ENCODE results near the gene C12orf57. TPM values are rescaled to one million over a fixed set of nuclear protein-coding genes. Genes with fewer than 3 reads are reported as not detected.

Gene C12orf57
- polyA plus RNA-seq, 2 of the 4 experiments (the other 2 are of a cell fraction), result 261 to 466 TPM

GRCh38 chr12:6944381-6945186 is 762 bp downstream of the C12orf57 start (continued):
- TF ChIP-seq, protein P1, sequence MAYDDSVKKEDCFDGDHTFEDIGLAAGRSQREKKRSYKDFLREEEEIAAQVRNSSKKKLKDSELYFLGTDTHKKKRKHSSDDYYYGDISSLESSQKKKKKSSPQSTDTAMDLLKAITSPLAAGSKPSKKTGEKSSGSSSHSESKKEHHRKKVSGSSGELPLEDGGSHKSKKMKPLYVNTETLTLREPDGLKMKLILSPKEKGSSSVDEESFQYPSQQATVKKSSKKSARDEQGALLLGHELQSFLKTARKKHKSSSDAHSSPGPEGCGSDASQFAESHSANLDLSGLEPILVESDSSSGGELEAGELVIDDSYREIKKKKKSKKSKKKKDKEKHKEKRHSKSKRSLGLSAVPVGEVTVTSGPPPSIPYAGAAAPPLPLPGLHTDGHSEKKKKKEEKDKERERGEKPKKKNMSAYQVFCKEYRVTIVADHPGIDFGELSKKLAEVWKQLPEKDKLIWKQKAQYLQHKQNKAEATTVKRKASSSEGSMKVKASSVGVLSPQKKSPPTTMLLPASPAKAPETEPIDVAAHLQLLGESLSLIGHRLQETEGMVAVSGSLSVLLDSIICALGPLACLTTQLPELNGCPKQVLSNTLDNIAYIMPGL (CRISPR knock-in tag; IDR thresholded peaks at IDR 0.05; ENCODE audit: borderline replicate concordance), result no peak
- no peak for TF ChIP-seq ZSCAN20 (CRISPR knock-in tag; IDR thresholded peaks at IDR 0.05)
- TF ChIP-seq KDM5A (IDR thresholded peaks at IDR 0.05), result peak; percentile 50; the same call in 1 of the 2 replicates
- TF ChIP-seq NFE2L2 (conservative IDR thresholded peaks at IDR 0.05; ENCODE audit: low read length), result no peak
- no peak for TF ChIP-seq FOSL2 (IDR thresholded peaks at IDR 0.05)
- TF ChIP-seq FOSL2 (CRISPR knock-in tag; IDR thresholded peaks at IDR 0.05), result peak; percentile 46
- no peak for TF ChIP-seq CBX2 (IDR thresholded peaks at IDR 0.05; ENCODE audit: borderline replicate concordance, low read depth)
- peak; percentile 85 for TF ChIP-seq CTCF (IDR thresholded peaks at IDR 0.05)
- TF ChIP-seq RAD21 (conservative IDR thresholded peaks at IDR 0.05 in 1 of 2, IDR thresholded peaks at IDR 0.05 in 1 of 2), result peak; percentile 87
- TF ChIP-seq CEBPB (IDR thresholded peaks at IDR 0.05), result no peak
- no peak for TF ChIP-seq KDM1A (IDR thresholded peaks at IDR 0.05; ENCODE audit: low read depth)
- no peak for TF ChIP-seq SREBF2 (IDR thresholded peaks at IDR 0.05)
- TF ChIP-seq BCL3 (IDR thresholded peaks at IDR 0.05), result no peak
- no peak for TF ChIP-seq ZC3H11A (IDR thresholded peaks at IDR 0.05)

DNA sequence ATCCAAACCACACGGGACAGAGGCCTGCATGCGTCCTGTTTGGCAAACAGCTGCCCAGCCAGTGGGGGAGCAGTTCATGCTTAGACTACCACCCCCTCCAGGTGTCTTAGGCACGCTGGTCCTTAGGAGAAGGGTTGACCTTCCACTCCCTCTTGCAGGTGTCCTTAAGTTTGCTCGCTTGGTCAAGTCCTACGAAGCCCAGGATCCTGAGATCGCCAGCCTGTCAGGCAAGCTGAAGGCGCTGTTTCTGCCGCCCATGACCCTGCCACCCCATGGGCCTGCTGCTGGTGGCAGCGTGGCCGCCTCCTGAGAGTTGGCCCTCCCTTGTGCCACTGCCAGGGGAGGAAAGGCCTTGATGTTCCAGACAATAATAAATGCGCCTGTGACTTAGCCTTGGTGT is 1.8 kb downstream of the C12orf57 start:
- Histone ChIP-seq H3K4me2 (peak overlapping the region; percentile 88), H3K4me3 (peak overlapping the region; percentile 59; the same call in 2 of the 3 replicates), H3K27ac (peak overlapping the region; percentile 80 to 90), H3K4me1 (peaks cover 36% of the 10 kb centered on the region), H3K9me3 (no peaks in the 10 kb centered on the region)
- 81% methylated on average over 11 of the region's 11 CpGs for WGBS (ENCODE audit: missing lambda C conversion rate)
- POLR2A ChIA-PET, result interaction anchor here (0.9 to 6.1 kb wide), 13 partner anchors 10 to 199 kb away, joined by 3 to 174 read pairs (median 10); partner anchors contain the start of genes C1RL, CDCA3, SPSB2 and TPI1
- FAIRE-seq, result no peak
- TF ChIP-seq KDM5A (IDR thresholded peaks at IDR 0.05), result no peak
- no peak for DNase-seq (ENCODE audit: low read depth in 1 of 2, low spot score in 1 of 2)
- ATAC-seq, result no peak
- CTCF ChIA-PET, result interaction anchor here (0.8 to 22.6 kb wide), 23 partner anchors 9 to 692 kb away, joined by 3 to 370 read pairs (median 5); partner anchors contain the start of genes ATN1, C1R, C1RL and C1S

- H3K4me3 ChIP-seq, result peak overlapping the region; percentile 59
- peak overlapping the region; percentile 80 to 90 for H3K27ac ChIP-seq
- ChIA-PET POLR2A (interaction anchor here (0.9 to 6.1 kb wide), 10 partner anchors 10 to 181 kb away, joined by 3 to 174 read pairs (median 4); partner anchors contain the start of genes CDCA3, LPCAT3, SPSB2 and TPI1), CTCF (interaction anchor here (0.8 to 22.6 kb wide), 18 partner anchors 9 to 242 kb away, joined by 3 to 370 read pairs (median 6); partner anchors contain the start of genes ATN1, C1R, C1RL and C1S)
- H3K9me3 ChIP-seq, result no peaks in the 10 kb centered on the region
- DNase-seq (ENCODE audit: low read depth in 1 of 2, low spot score in 1 of 2) (peak; percentile 93 to 96), FAIRE-seq (no peak), ATAC-seq (peak; percentile 54 to 78)
- WGBS (ENCODE audit: missing lambda C conversion rate), result 2% methylated on average over 17 of the region's 32 CpGs
- H3K4me2 ChIP-seq, result peak overlapping the region; percentile 88
- peaks cover 36% of the 10 kb centered on the region for H3K4me1 ChIP-seq
- TF ChIP-seq, protein P2, sequence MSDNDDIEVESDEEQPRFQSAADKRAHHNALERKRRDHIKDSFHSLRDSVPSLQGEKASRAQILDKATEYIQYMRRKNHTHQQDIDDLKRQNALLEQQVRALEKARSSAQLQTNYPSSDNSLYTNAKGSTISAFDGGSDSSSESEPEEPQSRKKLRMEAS (IDR thresholded peaks at IDR 0.05), result peak; percentile 72
- TF ChIP-seq POLR2AphosphoS2 (conservative IDR thresholded peaks at IDR 0.05; ENCODE audit: low read length) (peak; percentile 74; the same call in 1 of the 2 replicates), PHF8 (IDR thresholded peaks at IDR 0.05; ENCODE audit: borderline replicate concordance, low read depth) (peak; percentile 47; the same call in 1 of the 2 replicates), TFCP2L1 (CRISPR knock-in tag; IDR thresholded peaks at IDR 0.05) (peak; percentile 63; the same call in 1 of the 2 replicates), MYC (IDR thresholded peaks at IDR 0.05; ENCODE audit: borderline replicate concordance, low read length) (no peak), E2F6 (IDR thresholded peaks at IDR 0.05; ENCODE audit: borderline replicate concordance, low read depth) (peak; percentile 70; the same call in 1 of the 2 replicates), JUN (IDR thresholded peaks at IDR 0.05) (peak; percentile 32 to 33; a peak in 2 of 5 replicates), BCL3 (IDR thresholded peaks at IDR 0.05) (0 out of 3 replicates have a peak, but pooled peaks have one; percentile 43), CHD2 (IDR thresholded peaks at IDR 0.05; ENCODE audit: low read length, partially characterized antibody) (no peak), POLR2A (IDR thresholded peaks at IDR 0.05; ENCODE audit: low read length) (peak; percentile 94), KDM1A (IDR thresholded peaks at IDR 0.05; ENCODE audit: low read depth) (no peak)
Measured at GRCh38 chr12:6946033-6946919, 2.5 kb downstream of the C12orf57 start.

Measured in A549 (cell line).